WTC11 (cell line): ENCODE measurements around the gene P2RY11. TPM values are rescaled to one million over a fixed set of nuclear protein-coding genes. Genes with fewer than 3 reads are reported as not detected.

Experiments used
- ATAC-seq: fragments of 200-7000 bp; cut with Tn5 transposase; 2 replicates; pipeline ENCODE4 v1.10.0; 2021; ENCODE audit warnings: mild to moderate bottlenecking, moderate library complexity
- CTCF ChIA-PET: fragments of 300-600 bp; sonication (Branson Sonifier 250); formaldehyde crosslinking; loops from one replicate; lab custom pipeline; 2021; ENCODE audit warnings: antibody characterized with exemption; lab: Charles Lee
- POLR2A ChIA-PET: fragments of 350-600 bp; sonication (Branson Sonifier 250); formaldehyde crosslinking; loops from one replicate; lab custom pipeline; 2021; ENCODE audit warnings: antibody characterized with exemption; lab: Charles Lee
- DNase-seq: peaks from one replicate; pipeline ENCODE4 v3.0.0; 2021; ENCODE audit warnings: low spot score
- H3K27ac Mint-ChIP-seq: 2 replicates; pipeline ENCODE4 v1.8.0; 2021; ENCODE audit warnings: mixed read lengths
- H3K27me3 Mint-ChIP-seq: 2 replicates; pipeline ENCODE4 v1.8.0; 2021; ENCODE audit warnings: low read depth, mild to moderate bottlenecking, moderate library complexity, mixed read lengths
- H3K36me3 Mint-ChIP-seq: 2 replicates; pipeline ENCODE4 v1.8.0; 2021; ENCODE audit warnings: mixed read lengths
- H3K4me1 Mint-ChIP-seq: 2 replicates; pipeline ENCODE4 v1.8.0; 2022; ENCODE audit warnings: mixed read lengths
- H3K4me3 Mint-ChIP-seq: 2 replicates; pipeline ENCODE4 v1.8.0; 2021; ENCODE audit warnings: mild to moderate bottlenecking, moderate library complexity, mixed read lengths
- H3K9me3 Mint-ChIP-seq: 2 replicates; pipeline ENCODE4 v1.8.0; 2021; ENCODE audit warnings: mixed read lengths
- ATF1 ChIP-seq: sonication (generic); formaldehyde crosslinking; IDR thresholded peaks from 2 replicates; pipeline ENCODE4 v1.8.1; 2023; ENCODE audit warnings: mild to moderate bottlenecking, moderate library complexity, missing genetic modification reagents
- ATF2 ChIP-seq: sonication (generic); formaldehyde crosslinking; IDR thresholded peaks from 2 replicates; pipeline ENCODE4 v1.8.1; 2022; ENCODE audit warnings: low read depth, missing genetic modification reagents, borderline replicate concordance
- ATF6 ChIP-seq: sonication (generic); formaldehyde crosslinking; IDR thresholded peaks from 2 replicates; pipeline ENCODE4 v1.8.1; 2023; ENCODE audit warnings: mild to moderate bottlenecking, missing genetic modification reagents
- CDX4 ChIP-seq: fragments of 250-450 bp; sonication (Bioruptor Pico); IDR thresholded peaks from 2 replicates; pipeline ENCODE4 v1.9.0; 2021; ENCODE audit warnings: moderate library complexity, mild to moderate bottlenecking, inconsistent platforms, borderline replicate concordance
- CTCF ChIP-seq: fragments of 200-600 bp; IDR thresholded peaks from 2 replicates; pipeline ENCODE4 v1.8.0; 2022; ENCODE audit warnings: antibody characterized with exemption
- EMX1 ChIP-seq: fragments of 250-450 bp; sonication (Bioruptor Pico); IDR thresholded peaks from 2 replicates; pipeline ENCODE4 v1.8.0; 2021; ENCODE audit warnings: mild to moderate bottlenecking
- FOXP1 ChIP-seq: sonication (generic); formaldehyde crosslinking; IDR thresholded peaks from 2 replicates; pipeline ENCODE4 v1.8.0; 2022; ENCODE audit warnings: missing genetic modification reagents, mild to moderate bottlenecking, moderate library complexity, borderline replicate concordance
- PRDM15 ChIP-seq: sonication (generic); formaldehyde crosslinking; IDR thresholded peaks from 2 replicates; pipeline ENCODE4 v1.8.0; 2022; ENCODE audit warnings: missing genetic modification reagents
- SMAD3 ChIP-seq: sonication (generic); formaldehyde crosslinking; IDR thresholded peaks from 2 replicates; pipeline ENCODE4 v1.8.0; 2022; ENCODE audit warnings: missing genetic modification reagents, mild to moderate bottlenecking, borderline replicate concordance
- SOX15 ChIP-seq: fragments of 250-450 bp; sonication (Bioruptor Pico); IDR thresholded peaks from 2 replicates; pipeline ENCODE4 v1.9.0; 2021; ENCODE audit warnings: mild to moderate bottlenecking
- TEAD1 ChIP-seq: sonication (generic); formaldehyde crosslinking; IDR thresholded peaks from 2 replicates; pipeline ENCODE4 v1.8.0; 2022; ENCODE audit warnings: mild to moderate bottlenecking, missing genetic modification reagents
- TEAD4 ChIP-seq: sonication (generic); formaldehyde crosslinking; IDR thresholded peaks from 2 replicates; pipeline ENCODE4 v1.8.0; 2022; ENCODE audit warnings: mild to moderate bottlenecking, missing genetic modification reagents
- USF1 ChIP-seq: sonication (generic); formaldehyde crosslinking; IDR thresholded peaks from 2 replicates; pipeline ENCODE4 v1.8.0; 2022; ENCODE audit warnings: mild to moderate bottlenecking, missing genetic modification reagents
- ZNF138 ChIP-seq: sonication (generic); formaldehyde crosslinking; conservative IDR thresholded peaks from 2 replicates; pipeline ENCODE4 v1.8.1; 2022; ENCODE audit warnings: mild to moderate bottlenecking, moderate library complexity, missing genetic modification reagents
- ZNF232 ChIP-seq: sonication (generic); formaldehyde crosslinking; IDR thresholded peaks from 2 replicates; pipeline ENCODE4 v1.8.0; 2022; ENCODE audit warnings: mild to moderate bottlenecking, missing genetic modification reagents
- ZNF263 ChIP-seq: sonication (generic); formaldehyde crosslinking; IDR thresholded peaks from 2 replicates; pipeline ENCODE4 v1.8.1; 2022; ENCODE audit warnings: low read depth, mild to moderate bottlenecking, moderate library complexity, missing genetic modification reagents
- ZNF281 ChIP-seq: sonication (generic); formaldehyde crosslinking; IDR thresholded peaks from 2 replicates; pipeline ENCODE4 v1.8.0; 2023; ENCODE audit warnings: mild to moderate bottlenecking, missing genetic modification reagents
- total RNA-seq: library from RNA; stranded (reverse); gene quantifications from 3 replicates; pipeline ENCODE4 v1.2.3, GENCODE V29; 2021
- TF ChIP-seq, protein P1 (sequence below): sonication (generic); formaldehyde crosslinking; conservative IDR thresholded peaks from 2 replicates; pipeline ENCODE4 v1.8.1; 2022; ENCODE audit warnings: mild to moderate bottlenecking, missing genetic modification reagents
- TF ChIP-seq, protein P2 (sequence below): fragments of 250-450 bp; sonication (Bioruptor Pico); IDR thresholded peaks from 2 replicates; pipeline ENCODE4 v1.9.0; 2021; ENCODE audit warnings: mild to moderate bottlenecking

P2RY11 gene
- total RNA-seq, 1 experiment from 2014 or later: 21.0 TPM

GRCh38 chr19:10076535-10076934 is 35.0 kb upstream of the P2RY11 start (continued):
- TF ChIP-seq ATF2 (CRISPR knock-in tag) (no peak), ZNF281 (CRISPR knock-in tag) (no peak), CDX4 (no peak), TEAD1 (no peak)

DNA sequence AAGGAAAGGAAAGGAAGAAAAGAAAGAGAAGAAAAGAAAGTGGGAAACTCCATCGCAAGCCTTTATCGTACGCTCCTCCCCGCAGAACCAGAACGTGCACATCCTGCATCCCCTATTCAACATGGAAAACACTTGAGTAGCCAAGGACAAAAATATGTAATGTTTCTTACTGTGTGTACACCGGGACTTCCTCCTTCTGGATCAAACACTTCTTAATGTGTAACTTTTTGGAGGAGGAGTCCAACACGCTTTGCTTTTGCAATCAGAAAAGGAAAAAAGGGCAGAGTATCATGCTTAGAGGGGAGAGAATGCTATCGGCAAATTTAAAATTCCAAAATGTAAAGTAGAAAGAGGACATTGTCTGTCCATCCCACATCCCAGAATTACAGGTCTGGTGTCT is 33.2 kb upstream of the P2RY11 start:
- ATAC-seq: no peak
- DNase-seq: no peak
- Mint-ChIP-seq H3K4me3 (no peak overlapping the region), H3K36me3 (no peaks in the 10 kb centered on the region), H3K27me3 (peaks cover 52% of the 10 kb centered on the region), H3K4me1 (no peaks in the 10 kb centered on the region), H3K9me3 (peaks cover 12% of the 10 kb centered on the region), H3K27ac (no peak overlapping the region)
- ChIA-PET POLR2A (no interaction called here), CTCF (interaction anchor here (1.8 kb wide), 1 partner anchor 78 kb away, joined by 6 read pairs; no protein-coding TSS in a partner anchor)
- TF ChIP-seq FOXP1 (CRISPR knock-in tag) (no peak), ATF1 (CRISPR knock-in tag) (no peak), ZNF263 (CRISPR knock-in tag) (no peak), ATF6 (CRISPR knock-in tag) (no peak), TEAD4 (CRISPR knock-in tag) (no peak), CTCF (no peak), SOX15 (no peak), CDX4 (no peak), USF1 (no peak), ZNF138 (CRISPR knock-in tag) (no peak), EMX1 (CRISPR knock-in tag) (no peak), PRDM15 (no peak), ZNF232 (CRISPR knock-in tag) (no peak), SMAD3 (no peak)
- TF ChIP-seq, protein P1, sequence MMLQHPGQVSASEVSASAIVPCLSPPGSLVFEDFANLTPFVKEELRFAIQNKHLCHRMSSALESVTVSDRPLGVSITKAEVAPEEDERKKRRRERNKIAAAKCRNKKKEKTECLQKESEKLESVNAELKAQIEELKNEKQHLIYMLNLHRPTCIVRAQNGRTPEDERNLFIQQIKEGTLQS: no peak
- TF ChIP-seq, protein P2, sequence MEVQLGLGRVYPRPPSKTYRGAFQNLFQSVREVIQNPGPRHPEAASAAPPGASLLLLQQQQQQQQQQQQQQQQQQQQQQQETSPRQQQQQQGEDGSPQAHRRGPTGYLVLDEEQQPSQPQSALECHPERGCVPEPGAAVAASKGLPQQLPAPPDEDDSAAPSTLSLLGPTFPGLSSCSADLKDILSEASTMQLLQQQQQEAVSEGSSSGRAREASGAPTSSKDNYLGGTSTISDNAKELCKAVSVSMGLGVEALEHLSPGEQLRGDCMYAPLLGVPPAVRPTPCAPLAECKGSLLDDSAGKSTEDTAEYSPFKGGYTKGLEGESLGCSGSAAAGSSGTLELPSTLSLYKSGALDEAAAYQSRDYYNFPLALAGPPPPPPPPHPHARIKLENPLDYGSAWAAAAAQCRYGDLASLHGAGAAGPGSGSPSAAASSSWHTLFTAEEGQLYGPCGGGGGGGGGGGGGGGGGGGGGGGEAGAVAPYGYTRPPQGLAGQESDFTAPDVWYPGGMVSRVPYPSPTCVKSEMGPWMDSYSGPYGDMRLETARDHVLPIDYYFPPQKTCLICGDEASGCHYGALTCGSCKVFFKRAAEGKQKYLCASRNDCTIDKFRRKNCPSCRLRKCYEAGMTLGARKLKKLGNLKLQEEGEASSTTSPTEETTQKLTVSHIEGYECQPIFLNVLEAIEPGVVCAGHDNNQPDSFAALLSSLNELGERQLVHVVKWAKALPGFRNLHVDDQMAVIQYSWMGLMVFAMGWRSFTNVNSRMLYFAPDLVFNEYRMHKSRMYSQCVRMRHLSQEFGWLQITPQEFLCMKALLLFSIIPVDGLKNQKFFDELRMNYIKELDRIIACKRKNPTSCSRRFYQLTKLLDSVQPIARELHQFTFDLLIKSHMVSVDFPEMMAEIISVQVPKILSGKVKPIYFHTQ (CRISPR knock-in tag): no peak
